Posterior cingulate gyrus (tissue), 11 donors: Measurements from ENCODE around the gene NKIRAS2.

Experiments used
- DNase-seq, 10 donors: peaks; one replicate each; pipeline versions ENCODE4 v3.0.0 to v3.0.0-alpha.2; 2020 to 2021; ENCODE audit warnings: mixed read lengths in 3 of 10
- intact Hi-C: fragments of 100-400 bp; cut with DNase I; formaldehyde crosslinking; loops from one replicate; pipeline ENCODE4 v1.15.1; 2023

The NKIRAS2 gene

GRCh38 chr17:42019509-42020404 lies at the start of gene NKIRAS2:
Gene NKIRAS2 (plus strand): TSS chr17:42020090. CDS start chr17:42021578, 1,488 bp downstream.
- intact Hi-C loops, result no loop called here
- peak; percentile 89 to 99 (median 94) for DNase-seq

DNA sequence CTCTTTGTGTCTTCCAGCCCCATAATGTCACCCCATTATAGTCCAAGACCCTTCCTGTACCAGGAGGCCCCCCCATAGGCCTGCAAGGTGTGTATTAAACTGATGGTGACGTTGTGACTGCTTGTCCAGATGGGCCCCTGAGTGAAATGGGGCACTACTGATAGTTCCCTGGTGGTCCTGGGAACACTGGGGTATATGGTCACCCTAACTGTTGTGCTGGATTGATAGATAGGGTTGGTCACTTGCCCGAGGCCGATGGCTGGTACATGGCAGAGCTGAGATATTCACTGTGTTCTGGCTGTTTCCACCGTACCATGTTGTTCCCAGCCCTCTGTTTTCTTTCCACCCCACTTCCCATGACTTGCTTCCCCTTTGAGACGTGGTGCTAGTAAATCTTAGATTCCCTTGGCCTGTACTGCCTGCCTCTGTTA lies 49.0 kb upstream of the NKIRAS2 start:
- intact Hi-C loops, result no loop called here
- DNase-seq, result peak in 1 of 10 donors; percentile 18

DNA sequence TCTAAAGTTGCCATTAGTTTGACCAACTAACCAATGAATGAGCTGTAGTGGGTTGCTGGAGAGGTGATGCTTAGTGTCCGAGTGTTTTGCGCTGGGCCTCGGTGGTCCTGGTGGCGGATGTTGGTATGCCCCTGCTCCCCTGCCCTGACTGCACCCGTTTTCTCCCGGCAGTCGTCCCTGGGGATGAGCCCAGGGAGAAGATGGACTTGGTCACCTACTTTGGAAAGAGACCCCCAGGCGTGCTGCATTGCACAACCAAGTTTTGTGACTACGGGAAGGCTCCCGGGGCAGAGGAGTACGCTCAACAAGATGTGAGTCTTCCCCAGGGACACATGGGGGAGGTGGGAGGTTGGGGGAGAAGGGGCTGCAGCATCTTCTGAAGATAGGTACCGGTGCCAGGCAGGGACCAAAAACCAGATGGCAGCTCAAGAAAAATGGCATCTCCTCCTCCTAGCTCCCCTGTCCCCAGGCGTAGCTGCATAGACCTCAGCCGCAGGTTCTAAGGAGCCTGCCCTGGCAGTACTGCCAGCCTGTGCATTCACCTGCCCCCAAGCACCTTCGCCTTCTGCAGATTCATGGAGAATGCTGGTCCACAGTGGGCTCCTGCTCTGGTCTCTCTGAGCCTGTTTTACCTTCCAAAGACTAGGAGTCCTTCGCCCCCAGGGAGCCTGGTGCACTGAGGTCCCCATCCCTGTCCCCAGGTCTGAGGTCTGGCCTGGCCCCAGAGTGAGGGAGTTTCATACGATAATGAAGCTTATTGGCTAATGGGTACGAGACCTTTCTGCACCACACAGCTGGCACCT lies 48.0 kb upstream of the NKIRAS2 start:
- intact Hi-C loops, result no loop called here
- DNase-seq, result peak in 2 of 10 donors; percentile 44 to 47

- intact Hi-C loops, result no loop called here
- peak in 4 of 10 donors; percentile 16 to 75 (median 64) for DNase-seq
Observed at GRCh38 chr17:41972571-41973407, 47.1 kb upstream of the NKIRAS2 start.

DNA sequence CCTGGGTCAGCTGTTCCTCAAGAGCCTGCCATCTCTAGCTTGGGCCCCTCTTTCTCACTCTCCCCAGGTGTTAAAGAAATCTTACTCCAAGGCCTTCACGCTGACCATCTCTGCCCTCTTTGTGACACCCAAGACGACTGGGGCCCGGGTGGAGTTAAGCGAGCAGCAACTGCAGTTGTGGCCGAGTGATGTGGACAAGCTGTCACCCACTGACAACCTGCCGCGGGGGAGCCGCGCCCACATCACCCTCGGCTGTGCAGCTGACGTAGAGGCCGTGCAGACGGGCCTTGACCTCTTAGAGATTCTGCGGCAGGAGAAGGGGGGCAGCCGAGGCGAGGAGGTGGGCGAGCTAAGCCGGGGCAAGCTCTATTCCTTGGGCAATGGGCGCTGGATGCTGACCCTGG lies 46.5 kb upstream of the NKIRAS2 start:
- DNase-seq, result peak in 4 of 10 donors; percentile 20 to 83 (median 72)
- intact Hi-C loops, result no loop called here

- peak in 3 of 10 donors; percentile 50 to 80 (median 58) for DNase-seq
- intact Hi-C loops, result no loop called here
Observed at GRCh38 chr17:41974031-41974430, 45.9 kb upstream of the NKIRAS2 start.

- intact Hi-C loops, result no loop called here
- peak in 4 of 10 donors; percentile 37 to 77 (median 72) for DNase-seq
Observed at GRCh38 chr17:41974658-41975057, 45.2 kb upstream of the NKIRAS2 start.

- intact Hi-C loops, result no loop called here
- peak in 9 of 10 donors; percentile 61 to 97 (median 78) for DNase-seq
Observed at GRCh38 chr17:41975099-41976083, 44.5 kb upstream of the NKIRAS2 start.

DNA sequence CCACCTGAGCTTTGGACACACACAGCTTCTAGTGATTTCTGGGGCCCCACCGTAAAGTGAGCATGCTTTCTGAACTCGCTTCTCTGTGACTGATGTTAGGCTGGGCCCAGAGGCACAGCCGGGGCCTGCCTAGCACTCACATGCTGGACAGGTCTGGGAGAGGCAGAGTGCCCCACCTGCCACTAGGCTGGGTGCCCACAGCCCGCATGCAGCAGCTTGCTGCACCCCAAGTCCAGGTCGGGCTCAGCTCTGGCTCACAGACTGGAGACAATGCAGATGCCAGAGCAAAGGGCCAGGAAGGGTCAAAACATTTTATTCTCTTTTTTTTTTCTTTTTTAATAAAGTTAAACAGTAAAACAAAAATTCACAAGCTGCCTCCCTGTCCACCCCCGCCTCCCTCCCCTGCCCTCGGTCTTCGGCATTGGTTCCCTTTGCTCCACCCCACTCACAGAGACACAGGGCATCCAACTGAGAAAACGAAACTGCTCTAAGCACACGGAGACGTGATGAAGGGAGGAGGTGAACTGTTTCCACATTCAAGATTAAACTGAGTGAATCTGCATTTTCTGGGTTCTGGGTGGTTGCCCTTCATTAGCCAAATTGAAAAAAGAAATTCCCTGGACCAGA lies 43.6 kb upstream of the NKIRAS2 start:
- peak in 3 of 10 donors; percentile 29 to 83 (median 44) for DNase-seq
- intact Hi-C loops, result no loop called here

- intact Hi-C loops, result no loop called here
- DNase-seq, result peak in 2 of 10 donors; percentile 25 to 28
Observed at GRCh38 chr17:41977991-41978390, 41.9 kb upstream of the NKIRAS2 start.

DNA sequence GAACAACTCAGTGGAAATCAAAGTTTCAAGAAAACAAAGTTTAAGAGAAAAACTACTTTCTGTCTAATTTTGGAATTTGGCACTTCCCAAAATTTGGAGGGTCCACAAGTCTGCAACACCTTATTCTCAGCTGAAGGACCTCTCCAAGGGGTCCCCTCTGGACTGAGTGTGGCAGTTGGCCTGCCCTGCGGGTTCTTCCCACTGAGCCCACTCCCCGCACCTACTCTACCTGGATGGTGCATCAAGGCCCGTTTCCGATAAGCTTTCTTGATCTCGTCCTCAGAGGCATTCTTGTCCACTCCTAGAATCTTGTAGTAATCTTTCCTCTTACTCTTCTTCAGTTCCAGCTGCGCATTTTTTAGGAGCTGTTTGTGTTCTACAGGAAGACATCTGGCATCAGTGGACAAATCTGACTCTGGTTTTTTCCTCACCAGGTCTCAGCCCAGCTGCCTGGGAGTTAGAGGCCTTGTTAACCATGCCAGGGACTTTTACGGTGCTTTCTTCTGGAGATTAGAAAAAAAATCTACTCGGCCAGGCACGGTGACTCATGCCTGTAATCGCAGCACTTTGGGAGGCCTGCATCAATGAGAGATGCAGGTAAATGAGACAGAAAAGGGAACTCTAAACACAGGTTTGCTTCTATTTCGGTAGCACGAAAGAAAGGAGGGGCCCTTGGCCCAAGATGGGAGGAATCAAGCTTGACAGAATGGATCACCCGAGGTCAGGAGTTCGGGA lies 37.7 kb upstream of the NKIRAS2 start:
- intact Hi-C loops, result no loop called here

GRCh38 chr17:41984454-41984853 lies 35.4 kb upstream of the NKIRAS2 start:
- intact Hi-C loops, result no loop called here
- peak in 1 of 10 donors; percentile 69 for DNase-seq

More for the DNA sequence above, 37.7 kb upstream of the NKIRAS2 start:
- peak in 2 of 10 donors; percentile 40 to 66 for DNase-seq

GRCh38 chr17:41985919-41986318 lies 34.0 kb upstream of the NKIRAS2 start:
- no peak for DNase-seq
- intact Hi-C loops, result no loop called here

- intact Hi-C loops, result no loop called here
- DNase-seq, result no peak
Observed at GRCh38 chr17:41986634-41987033, 33.3 kb upstream of the NKIRAS2 start.

- DNase-seq, result no peak
- intact Hi-C loops, result no loop called here
Observed at GRCh38 chr17:41987642-41988041, 32.2 kb upstream of the NKIRAS2 start.

DNA sequence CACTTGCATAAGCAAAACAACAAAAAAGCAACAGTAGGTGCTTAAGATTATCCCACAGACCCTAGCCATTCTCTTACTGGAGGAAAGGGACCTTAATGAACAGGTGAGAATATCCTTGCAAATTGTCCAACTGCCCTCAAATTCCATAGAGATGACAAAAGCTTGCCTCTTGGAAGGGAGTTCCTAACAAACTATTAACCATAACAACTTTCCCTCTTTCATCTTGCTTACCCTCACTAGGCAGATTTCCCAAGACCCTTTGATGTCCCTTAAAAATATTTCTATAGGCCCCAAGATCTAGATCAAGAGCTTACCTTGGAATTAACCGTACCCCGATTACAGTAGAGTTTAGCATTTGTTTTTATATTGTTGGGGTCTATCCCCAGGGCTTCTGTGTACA lies 31.5 kb upstream of the NKIRAS2 start:
- intact Hi-C loops, result no loop called here
- no peak for DNase-seq

- DNase-seq, result no peak
Observed at GRCh38 chr17:41989702-41990419, 30.0 kb upstream of the NKIRAS2 start.

More at GRCh38 chr17:41989702-41990419, 30.0 kb upstream of the NKIRAS2 start:
- intact Hi-C loops, result no loop called here
